GM12878 (cell line): Measurements from ENCODE around the gene ARL5B. TPM values are rescaled to one million over a fixed set of nuclear protein-coding genes. Genes with fewer than 3 reads are reported as not detected.
A peak's percentile ranks its signal among the peaks of the same experiment; 100 is the strongest.

Experiments
- BACH1 ChIP-seq: fragments of 450-650 bp; IDR thresholded peaks from 2 replicates; pipeline ENCODE4 v1.6.1; 2017; ENCODE audit warnings: mild to moderate bottlenecking, borderline replicate concordance
- BCL3 ChIP-seq: IDR thresholded peaks from 2 replicates; pipeline ENCODE4 v1.6.1; 2011; ENCODE audit warnings: borderline replicate concordance, low read depth, mild to moderate bottlenecking, moderate library complexity, low read length; ENCODE audit not compliant: insufficient read depth, poor library complexity, severe bottlenecking
- BCLAF1 ChIP-seq: fragments of 450-650 bp; IDR thresholded peaks from 2 replicates; pipeline ENCODE4 v1.6.1; 2017; ENCODE audit warnings: antibody characterized with exemption, mild to moderate bottlenecking, moderate library complexity
- CBX5 ChIP-seq: sonication (generic); IDR thresholded peaks from 2 replicates; pipeline ENCODE4 v1.6.1; 2016; ENCODE audit warnings: low read depth, moderate library complexity, mild to moderate bottlenecking, inconsistent platforms
- FOXK2 ChIP-seq: fragments of 450-650 bp; IDR thresholded peaks from 2 replicates; pipeline ENCODE4 v1.6.1; 2017; ENCODE audit warnings: mild to moderate bottlenecking, moderate library complexity
- FOXM1 ChIP-seq: IDR thresholded peaks from 2 replicates; pipeline ENCODE4 v1.6.1; 2012; ENCODE audit warnings: low read depth, mild to moderate bottlenecking, inconsistent platforms, low read length, moderate library complexity
- JUNB ChIP-seq: IDR thresholded peaks from 2 replicates; pipeline ENCODE4 v1.6.1; 2016; ENCODE audit warnings: antibody characterized with exemption, mild to moderate bottlenecking
- NFIC ChIP-seq: IDR thresholded peaks from 2 replicates; pipeline ENCODE4 v1.6.1; 2012; ENCODE audit warnings: low read depth, mild to moderate bottlenecking, inconsistent platforms, low read length, moderate library complexity
- PAX8 ChIP-seq: fragments of 450-650 bp; IDR thresholded peaks from 2 replicates; pipeline ENCODE4 v1.6.1; 2017; ENCODE audit warnings: mild to moderate bottlenecking, moderate library complexity
- POLR2AphosphoS2 ChIP-seq: IDR thresholded peaks from 2 replicates; pipeline ENCODE4 v1.6.1; 2011; ENCODE audit warnings: low read depth, mild to moderate bottlenecking, low read length, improper control_type of control experiment, moderate library complexity
- PRDM15 ChIP-seq: fragments of 450-650 bp; formaldehyde crosslinking; IDR thresholded peaks from 2 replicates; pipeline ENCODE4 v1.4.0; 2020; ENCODE audit warnings: mild to moderate bottlenecking, moderate library complexity
- SKIL ChIP-seq: fragments of 450-650 bp; IDR thresholded peaks from 2 replicates; pipeline ENCODE4 v1.6.1; 2017; ENCODE audit warnings: mild to moderate bottlenecking, low read depth, inconsistent platforms; ENCODE audit not compliant: poor library complexity, severe bottlenecking
- SMAD5 ChIP-seq: IDR thresholded peaks from 2 replicates; pipeline ENCODE4 v1.6.1; 2016; ENCODE audit warnings: antibody characterized with exemption, low read depth
- ZNF687 ChIP-seq: fragments of 450-650 bp; IDR thresholded peaks from 2 replicates; pipeline ENCODE4 v1.6.1; 2017; ENCODE audit warnings: mild to moderate bottlenecking, moderate library complexity
- polyA plus RNA-seq, 11 experiments: library from polyadenylated mRNA; depleted of rRNA in 4 of 11; unstranded in 6 of 11; stranded (reverse) in 5 of 11; fragments of >200 nt; fragmentation: Nextera tagmentation in 4 of 11; fragmentation: Illumina TruSeq in 1 of 11; extraction: Ambion mirVana in 4 of 11; extraction: Trizol in 1 of 11; gene quantifications; 1 replicate in 1 of 11; 2 replicates in 10 of 11; pipeline versions ENCODE4 v1.2.1 to v1.2.3, GENCODE V29; 2011 to 2016; ENCODE audit warnings: inconsistent platforms in 2 of 11, missing spikeins in 2 of 11, low read depth in 1 of 11
- total RNA-seq, 4 experiments: library from RNA; depleted of rRNA in 3 of 4; stranded (reverse); fragments of >200 nt in 3 of 4; fragmentation: Illumina TruSeq in 1 of 4; extraction: Trizol in 1 of 4; gene quantifications; 2 replicates each; pipeline versions ENCODE4 v1.2.1 to v1.2.3, GENCODE V29; 2013 to 2021

Gene ARL5B
- total and polyA plus RNA-seq, 10 of the 15 experiments (the other 5 are each of a cell fraction or from before 2014, with no cell fraction given), result 2.5 to 20.7 (median 9.1) TPM

- no peak for TF ChIP-seq PRDM15
- no peak for TF ChIP-seq BACH1
- 0 out of 2 replicates have a peak, but pooled peaks have one; percentile 9 for TF ChIP-seq SMAD5
- TF ChIP-seq BCLAF1, result no peak
- no peak; the same call in none of the 2 replicates for TF ChIP-seq CBX5
- no peak for TF ChIP-seq FOXM1
- TF ChIP-seq BCL3, result no peak
- no peak for TF ChIP-seq NFIC
- TF ChIP-seq JUNB, result no peak
- TF ChIP-seq FOXK2, result no peak
- TF ChIP-seq POLR2AphosphoS2, result no peak
- TF ChIP-seq SKIL, result no peak
- TF ChIP-seq ZNF687, result peak; percentile 41; the same call in 1 of the 2 replicates
- no peak for TF ChIP-seq PAX8
These were observed 733 bp upstream of the ARL5B start (continued) for GRCh38 chr10:18658271-18659124.
